Measurements from ENCODE around the gene MMEL1.
"Not testable (repeated sequence)": the region's sequence is repeated elsewhere in the genome, so short reads cannot be mapped to it uniquely, and the experiment has no call there.

MMEL1 gene

GRCh38 chr1:2625748-2626147, 7.1 kb downstream of the MMEL1 start:
- DNase-seq = not testable (repeated sequence)

GRCh38 chr1:2625311-2625710, 7.5 kb downstream of the MMEL1 start:
- no peak for DNase-seq

- DNase-seq = no peak
These were observed 8.0 kb downstream of the MMEL1 start for GRCh38 chr1:2624735-2625300.

GRCh38 chr1:2623571-2624337, 9.1 kb downstream of the MMEL1 start:
- DNase-seq = no peak

GRCh38 chr1:2617971-2618470, 14.8 kb downstream of the MMEL1 start:
- DNase-seq = no peak

GRCh38 chr1:2614145-2614544, 18.7 kb downstream of the MMEL1 start:
- DNase-seq = no peak

- DNase-seq = no peak
These were observed 20.0 kb downstream of the MMEL1 start for GRCh38 chr1:2612591-2613365.

GRCh38 chr1:2611621-2612437, 21.0 kb downstream of the MMEL1 start:
- DNase-seq = no peak

GRCh38 chr1:2611031-2611501, 21.8 kb downstream of the MMEL1 start:
- DNase-seq = no peak

GRCh38 chr1:2610036-2610959, 22.5 kb downstream of the MMEL1 start:
- no peak for DNase-seq

GRCh38 chr1:2609319-2610035, 23.3 kb downstream of the MMEL1 start:
- no peak for DNase-seq

GRCh38 chr1:2607641-2608091, 25.1 kb downstream of the MMEL1 start:
- DNase-seq = no peak

- no peak for DNase-seq
These were observed 25.8 kb downstream of the MMEL1 start for GRCh38 chr1:2606881-2607621.

- no peak for DNase-seq
These were observed 26.4 kb downstream of the MMEL1 start for GRCh38 chr1:2606396-2606880.

- no peak for DNase-seq
These were observed 27.1 kb downstream of the MMEL1 start for GRCh38 chr1:2605509-2606395.

GRCh38 chr1:2604844-2605508, 27.8 kb downstream of the MMEL1 start:
- DNase-seq = no peak

GRCh38 chr1:2604156-2604843, 28.5 kb downstream of the MMEL1 start:
- no peak for DNase-seq
